HG03159 (cell line): ENCODE data around the gene ADRA2B.
"Not testable (repeated sequence)": the region's sequence is repeated elsewhere in the genome, so short reads cannot be mapped to it uniquely, and the experiment has no call there.

Source experiments
- ATAC-seq: cut with Tn5 transposase; IDR thresholded peaks from one replicate; pipeline ENCODE4 v1.9.1; 2021; ENCODE audit warnings: mild to moderate bottlenecking, moderate library complexity; ENCODE audit not compliant: unreplicated experiment

ADRA2B gene

DNA sequence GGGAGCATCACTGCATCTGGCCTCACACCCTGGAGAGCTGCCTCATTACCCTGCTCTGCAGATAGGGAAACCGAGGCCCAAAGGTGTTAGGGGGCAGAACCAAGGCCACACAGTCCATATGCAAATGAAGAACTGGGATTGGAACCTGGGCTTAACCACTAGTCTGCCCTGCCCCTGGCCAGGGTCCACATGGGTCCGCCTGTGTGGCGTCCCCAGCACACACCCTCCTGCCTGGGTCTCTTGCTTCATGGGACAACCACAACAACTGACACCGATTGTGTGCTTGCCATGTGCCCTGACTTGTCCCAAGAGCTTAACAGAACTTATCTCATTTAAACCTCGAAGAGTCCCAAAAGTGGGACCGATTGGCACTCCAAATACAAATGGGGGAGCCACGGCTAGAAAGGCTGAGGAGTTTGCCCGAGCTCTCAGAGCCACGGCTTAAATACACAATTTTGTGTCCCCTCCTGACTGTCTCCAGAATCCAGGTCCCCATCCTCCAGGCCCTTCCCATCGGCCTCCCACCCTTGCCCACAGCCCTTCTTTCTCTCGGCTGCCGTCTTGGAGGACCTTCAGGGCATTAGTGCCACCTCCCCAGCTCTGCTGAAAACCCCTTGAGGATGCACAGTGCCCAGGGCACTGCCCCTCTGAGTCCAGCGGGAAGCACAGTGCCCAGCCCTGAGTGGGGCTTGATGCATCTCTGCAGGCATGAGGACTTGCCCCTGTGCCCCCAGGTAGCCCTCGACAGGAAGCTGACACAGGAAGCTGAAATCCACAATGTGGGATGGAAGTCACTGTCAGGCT, 34.6 kb upstream of the ADRA2B start:
- no peak for ATAC-seq

DNA sequence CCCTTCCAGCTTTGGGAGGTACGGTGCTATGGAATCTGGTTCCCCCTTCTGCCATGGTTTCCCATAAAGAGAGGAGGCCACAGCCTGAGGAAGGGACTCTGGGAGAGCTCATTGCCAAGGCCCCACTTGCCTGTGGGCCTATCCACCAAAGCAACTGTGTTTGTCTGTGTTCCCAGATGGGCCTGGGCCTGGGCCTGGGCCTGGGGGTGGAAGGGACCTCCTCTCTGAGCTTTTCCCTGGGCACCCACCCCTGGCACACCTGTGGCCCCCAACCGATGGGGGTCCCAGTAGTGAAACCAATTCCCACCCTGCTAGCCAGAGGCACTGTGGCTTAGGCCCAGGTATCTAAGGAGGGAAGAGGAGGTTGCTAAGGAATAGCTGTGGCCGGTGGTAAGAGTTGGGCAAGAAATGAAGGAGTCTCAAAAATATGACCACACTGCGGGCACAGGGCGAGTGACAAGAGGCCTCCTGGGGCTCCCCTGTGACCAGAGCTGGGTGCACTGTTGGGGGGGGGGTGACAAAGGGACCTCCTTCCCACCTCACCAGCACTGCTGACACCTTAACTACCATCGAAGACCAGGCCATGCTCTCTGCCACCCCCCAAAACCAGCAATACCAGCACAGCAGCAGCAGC, 33.8 kb upstream of the ADRA2B start:
- no peak for ATAC-seq

DNA sequence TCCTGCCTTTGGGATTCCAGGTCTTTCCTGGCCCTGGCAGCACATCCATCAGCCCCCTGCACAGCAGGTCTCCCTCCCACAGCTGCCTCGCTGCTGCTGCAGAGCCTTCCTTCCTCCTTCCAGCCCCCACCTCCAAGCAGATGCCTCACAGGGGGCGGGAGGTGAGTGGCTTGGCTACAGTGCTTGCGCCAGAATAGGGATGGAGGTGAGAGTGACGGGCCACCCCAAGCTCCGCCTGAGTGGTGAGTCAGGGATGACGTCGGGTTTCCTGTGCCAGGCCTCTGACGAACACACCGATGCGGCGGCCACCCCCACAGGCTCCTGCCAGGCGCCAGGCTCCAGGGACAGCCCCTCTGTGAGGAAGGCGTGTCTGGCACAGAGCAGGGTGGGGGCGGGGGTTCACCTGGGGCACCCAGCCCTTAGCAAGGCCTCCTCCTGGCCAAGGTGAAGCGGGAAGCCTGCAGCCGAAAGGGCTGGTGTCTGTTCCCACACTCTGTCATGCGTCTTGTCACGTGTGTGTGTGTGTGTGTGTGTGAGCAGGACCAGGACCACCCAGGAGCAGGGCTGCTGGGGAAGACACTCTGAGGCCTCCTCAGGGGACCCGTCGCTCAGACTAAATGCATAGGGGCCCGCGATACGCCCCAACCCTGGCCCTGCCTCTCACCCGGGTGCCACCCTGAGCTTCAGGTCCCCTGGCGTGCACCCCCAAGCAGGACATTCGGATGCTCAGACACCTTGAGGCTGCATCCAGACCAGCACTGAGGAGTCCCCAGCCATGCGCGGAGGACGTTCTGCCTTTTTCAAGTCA, 32.2 kb upstream of the ADRA2B start:
- peak; percentile 35 for ATAC-seq

- ATAC-seq = no peak
Measured at GRCh38 chr2:96147593-96148201, 31.3 kb upstream of the ADRA2B start.

- ATAC-seq = no peak
Measured at GRCh38 chr2:96146881-96147592, 30.7 kb upstream of the ADRA2B start.

GRCh38 chr2:96146153-96146880, 29.9 kb upstream of the ADRA2B start:
- ATAC-seq = peak; percentile 39

- no peak for ATAC-seq
Measured at GRCh38 chr2:96145848-96146152, 29.4 kb upstream of the ADRA2B start.

GRCh38 chr2:96145036-96145847, 28.9 kb upstream of the ADRA2B start, which contains the start of gene DUSP2:
Gene DUSP2 (minus strand): TSS chr2:96145440. CDS start chr2:96145354, 86 bp downstream.
- peak; percentile 56 for ATAC-seq

DNA sequence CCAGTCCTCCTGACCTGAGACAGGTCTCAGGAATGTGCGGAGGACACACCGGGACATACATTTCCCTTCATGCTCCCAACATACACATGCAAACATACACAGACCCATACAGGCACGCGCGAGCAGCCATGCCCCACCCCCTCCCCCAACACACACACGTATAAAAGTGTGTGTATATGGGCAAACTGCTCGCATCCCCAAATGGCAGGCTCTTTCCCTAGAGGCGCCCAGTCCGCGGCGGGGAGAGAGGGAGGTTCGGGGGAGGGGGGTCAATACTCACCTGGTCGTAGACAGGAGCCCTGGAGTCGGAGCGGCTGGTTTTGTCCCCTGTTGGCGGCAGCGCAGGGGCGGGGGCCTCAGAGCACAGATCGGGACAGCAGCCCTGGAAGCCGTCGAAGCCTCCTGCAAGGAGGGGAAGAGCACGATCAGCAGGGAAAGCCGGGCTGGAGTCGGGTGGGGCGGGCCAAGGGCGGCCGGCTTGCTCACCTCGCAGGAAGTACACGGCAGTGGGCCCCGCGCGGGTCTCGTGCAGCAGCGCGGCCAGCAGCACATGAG, 28.2 kb upstream of the ADRA2B start:
- no peak for ATAC-seq

- no peak for ATAC-seq
Measured at GRCh38 chr2:96143848-96144480, 27.6 kb upstream of the ADRA2B start.

GRCh38 chr2:96143231-96143847, 27.0 kb upstream of the ADRA2B start:
- no peak for ATAC-seq

DNA sequence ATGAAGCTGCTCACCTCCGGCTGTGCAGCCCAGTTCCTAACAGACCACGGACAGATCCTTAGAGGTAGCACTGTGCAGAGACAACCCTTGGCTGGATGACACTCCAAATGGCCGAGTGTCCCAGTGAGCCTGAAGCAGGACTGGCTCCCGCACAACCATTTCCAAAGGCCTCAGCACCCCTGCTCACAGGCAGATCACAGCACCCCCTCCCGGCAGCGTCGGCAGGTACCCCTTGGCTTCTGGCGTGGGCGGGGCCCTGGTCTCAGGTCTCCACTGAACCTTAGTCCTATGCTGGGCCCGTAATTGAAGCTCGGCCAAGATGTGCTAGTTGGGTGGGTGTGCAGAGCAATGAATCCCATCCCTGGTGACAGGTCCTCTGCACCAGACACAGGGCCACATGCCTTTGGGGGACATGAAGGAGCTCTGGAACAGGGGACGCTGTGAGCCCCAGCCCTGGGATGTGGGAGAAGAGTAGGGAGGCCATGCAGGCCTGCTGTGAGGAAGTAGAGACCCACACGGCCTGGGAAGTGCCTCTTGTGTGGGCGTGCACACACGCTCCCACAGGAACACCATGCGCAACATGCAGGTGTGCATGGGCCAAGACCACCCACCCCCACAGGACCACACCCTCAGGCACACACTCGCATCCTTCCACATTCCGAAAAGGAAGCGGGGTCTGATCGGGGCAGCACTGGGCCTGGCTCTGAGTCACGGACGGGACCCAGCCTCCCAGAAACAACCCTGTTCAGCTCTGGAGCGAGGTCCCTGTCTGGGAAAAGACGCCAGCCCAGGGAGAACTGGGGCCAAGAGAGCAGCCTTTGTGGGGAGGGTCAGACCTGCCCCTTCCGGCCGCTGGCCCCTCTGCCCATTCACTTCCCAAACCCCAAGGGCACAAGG, 26.1 kb upstream of the ADRA2B start:
- no peak for ATAC-seq

- ATAC-seq = not testable (repeated sequence)
Measured at GRCh38 chr2:96141624-96141967, 25.2 kb upstream of the ADRA2B start.

- ATAC-seq = no peak
Measured at GRCh38 chr2:96140941-96141623, 24.7 kb upstream of the ADRA2B start.

- ATAC-seq = no peak
Measured at GRCh38 chr2:96139181-96139758, 22.9 kb upstream of the ADRA2B start.
